Effector CD8-positive, alpha-beta T cell (primary cell): ENCODE measurements around the gene ST3GAL3.

Source experiments
- DNase-seq: peaks from one replicate; lab custom pipeline; 2025; lab: John Stamatoyannopoulos, UW

Gene ST3GAL3

DNA sequence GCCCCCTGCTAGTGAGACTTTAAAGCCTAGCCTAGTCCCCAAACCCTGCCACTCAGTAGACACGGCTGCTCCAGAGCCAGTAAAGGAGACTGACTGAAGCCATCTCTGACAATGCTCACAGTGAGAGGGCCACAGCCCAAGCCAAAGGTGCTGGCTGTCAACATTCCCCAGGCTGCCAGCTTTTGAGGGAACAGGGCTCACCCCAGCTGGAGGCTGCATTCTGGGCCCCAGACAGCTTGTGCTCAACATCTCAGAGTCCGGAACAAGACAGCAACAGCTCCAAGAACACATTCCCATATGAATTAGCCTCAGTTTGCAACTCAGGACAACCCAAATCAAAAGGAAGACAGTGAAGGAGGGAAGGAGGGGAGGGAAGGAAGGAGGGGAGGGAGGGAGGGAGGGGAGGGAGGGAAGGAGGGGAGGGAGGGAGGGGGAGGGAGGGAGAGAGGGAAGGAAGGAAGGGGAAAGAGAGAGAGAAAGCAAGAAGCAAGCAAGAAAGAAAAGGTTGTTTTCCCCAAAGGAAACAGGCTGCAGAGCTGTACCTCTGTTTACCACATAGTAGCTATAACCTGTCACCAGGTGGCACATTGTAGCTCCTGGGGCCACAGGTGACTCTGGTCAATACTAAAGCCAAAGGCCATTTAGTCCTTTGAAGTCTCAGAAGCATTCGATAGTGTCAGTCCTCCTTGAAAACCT is 231.7 kb downstream of the ST3GAL3 start:
- DNase-seq, result no peak

- DNase-seq, result no peak
Measured at GRCh38 chr1:43942411-43942810, 235.1 kb downstream of the ST3GAL3 start.

DNA sequence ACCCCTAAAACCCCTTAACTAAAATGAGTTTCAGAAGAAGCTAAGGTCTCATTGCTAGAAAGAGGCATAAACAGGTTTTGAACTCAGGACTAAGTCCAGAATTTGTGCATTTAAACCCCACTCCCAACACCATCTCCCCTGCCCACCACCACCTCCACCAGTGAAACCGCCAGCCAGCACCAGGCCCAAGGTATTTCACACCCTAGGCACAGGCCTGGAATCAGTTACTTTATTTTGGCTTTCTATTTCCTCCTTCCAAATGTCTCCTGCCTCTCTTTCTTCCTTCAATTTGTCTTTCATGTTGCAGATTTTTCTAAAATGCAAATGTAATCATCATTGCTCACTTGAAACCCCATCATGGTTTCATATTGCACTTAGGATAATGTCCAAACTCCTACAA is 237.5 kb downstream of the ST3GAL3 start:
- no peak for DNase-seq

- no peak for DNase-seq
Measured at GRCh38 chr1:43945674-43946235, 238.4 kb downstream of the ST3GAL3 start.

DNA sequence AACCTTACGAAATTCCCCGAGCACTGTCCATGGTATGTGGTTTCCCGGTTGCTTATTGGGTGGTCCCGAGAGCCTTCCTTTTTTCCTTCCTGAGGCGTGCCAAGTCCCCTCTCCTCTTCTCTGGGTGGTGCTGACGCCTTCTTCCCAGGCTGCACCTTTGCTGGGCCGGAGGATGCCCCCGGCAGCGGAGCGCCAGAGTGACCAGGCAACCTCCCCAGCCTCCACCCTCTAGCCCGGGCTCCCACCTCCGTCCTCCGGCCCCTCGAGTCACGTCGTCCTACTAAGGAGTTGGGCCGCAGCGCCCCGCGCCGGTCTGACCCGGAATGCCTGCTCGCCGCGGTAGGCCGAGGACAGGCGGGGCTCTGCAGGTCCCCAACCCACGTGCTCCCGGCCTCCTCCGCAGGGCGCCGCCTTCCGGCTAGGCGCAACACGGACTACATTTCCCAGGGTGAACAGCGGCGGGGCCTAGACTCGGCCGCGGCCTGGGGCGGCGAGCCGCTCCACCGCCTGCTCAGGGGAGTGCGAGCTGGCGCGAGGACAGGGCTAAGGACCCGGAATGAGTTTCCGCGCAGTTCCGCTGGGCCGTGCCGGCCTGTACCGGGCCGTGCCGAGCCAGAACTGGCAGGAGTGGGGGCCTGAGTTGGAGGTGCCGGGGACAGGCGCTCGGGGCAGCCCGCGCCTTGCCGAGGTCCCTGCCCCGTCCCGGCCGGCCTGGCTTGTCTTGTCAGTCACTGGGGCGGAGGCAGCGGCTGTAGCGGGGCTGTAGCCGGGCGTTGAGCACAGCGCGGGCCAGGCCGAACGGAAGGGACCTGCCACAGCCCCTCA is 239.1 kb downstream of the ST3GAL3 start, which contains the start of gene IPO13:
Gene IPO13, plus strand, starts transcription at position 715 of the 825 bp plus-strand sequence. CDS start 651 bp downstream, outside the sequence.
- DNase-seq, result peak; percentile 86

DNA sequence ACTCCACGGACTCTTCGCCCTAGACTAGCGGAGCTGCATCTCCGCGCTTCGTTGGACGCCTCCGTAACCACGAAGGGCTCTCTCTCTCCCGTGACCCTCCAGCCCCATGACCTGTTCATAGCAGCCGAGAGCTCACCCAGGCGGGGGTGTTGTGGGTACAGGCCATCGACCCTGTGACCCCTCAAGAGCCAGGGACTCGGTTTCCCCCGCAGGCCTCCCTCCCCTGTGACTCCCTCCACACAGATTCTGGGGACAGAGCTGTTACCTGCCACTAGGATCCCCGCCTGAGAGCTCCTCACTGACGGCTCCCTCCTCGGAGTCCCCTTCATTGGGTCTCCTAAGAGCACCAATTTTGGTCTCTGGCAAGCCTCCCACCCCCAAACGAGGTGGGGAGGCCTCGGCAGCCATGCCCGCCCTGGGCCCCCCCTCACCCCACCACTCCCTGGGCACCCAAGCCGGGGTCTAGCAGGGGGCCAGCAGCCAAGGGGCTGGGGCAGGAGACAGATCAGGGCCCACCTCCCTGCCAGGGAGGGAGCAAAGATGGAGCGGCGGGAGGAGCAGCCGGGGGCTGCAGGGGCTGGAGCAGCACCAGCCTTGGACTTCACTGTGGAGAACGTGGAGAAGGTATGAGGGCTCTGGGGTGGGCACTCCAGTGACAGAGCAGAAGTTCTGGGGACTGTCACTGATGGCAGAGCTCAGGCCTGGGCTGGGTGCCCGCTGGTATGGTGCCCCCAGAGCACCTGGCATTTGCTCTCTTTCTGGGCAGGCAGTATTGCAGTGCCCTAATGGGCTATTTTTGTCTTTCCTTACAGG is 239.9 kb downstream of the ST3GAL3 start:
- no peak for DNase-seq

GRCh38 chr1:43947874-43948437 is 240.6 kb downstream of the ST3GAL3 start:
- no peak for DNase-seq

- DNase-seq, result no peak
Measured at GRCh38 chr1:43949678-43950077, 242.3 kb downstream of the ST3GAL3 start.

DNA sequence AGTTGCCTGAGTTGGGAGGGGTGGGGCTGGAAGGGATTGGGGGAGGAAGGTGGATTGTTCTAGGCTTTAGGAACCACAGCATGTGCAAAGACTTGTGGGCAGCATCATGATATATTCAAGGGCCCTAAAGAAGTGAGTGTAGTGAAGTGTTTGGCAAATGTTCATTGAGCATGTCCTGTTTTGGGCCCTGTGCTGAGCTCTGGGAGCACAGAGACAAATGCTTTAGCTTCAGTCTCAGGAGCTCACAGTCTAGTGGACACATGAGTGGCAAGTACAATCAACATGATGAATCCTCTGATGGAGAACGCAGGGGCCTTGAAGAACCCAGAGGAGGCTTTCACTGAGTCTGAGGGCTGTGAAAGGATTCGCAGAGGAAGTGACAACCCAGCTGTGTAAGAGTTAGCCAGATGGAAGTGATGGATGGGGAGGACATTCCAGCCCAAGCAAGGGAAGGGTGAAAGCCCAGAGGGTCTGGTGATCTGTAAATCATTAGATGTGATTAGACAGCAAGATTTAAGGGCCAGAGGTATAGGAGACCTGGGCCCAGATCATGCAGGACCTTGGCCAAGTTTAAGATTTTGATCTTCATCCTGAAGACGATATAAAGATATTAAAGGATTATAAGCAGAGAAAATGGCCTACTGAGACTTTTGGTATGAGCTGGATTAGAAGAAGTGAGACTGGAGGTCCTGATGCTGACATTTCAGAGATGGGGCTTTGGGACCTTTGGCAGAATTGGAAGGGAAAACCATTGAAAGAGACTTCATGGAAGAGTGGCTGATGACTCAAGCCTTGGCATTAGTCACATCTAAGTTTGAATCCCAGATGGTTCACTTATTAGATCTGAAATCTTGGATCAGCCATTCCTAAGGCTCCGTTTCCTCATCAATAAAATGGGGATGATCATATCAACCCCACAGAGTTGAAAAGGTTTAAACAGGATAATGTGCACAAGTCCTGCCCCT is 244.0 kb downstream of the ST3GAL3 start:
- no peak for DNase-seq

DNA sequence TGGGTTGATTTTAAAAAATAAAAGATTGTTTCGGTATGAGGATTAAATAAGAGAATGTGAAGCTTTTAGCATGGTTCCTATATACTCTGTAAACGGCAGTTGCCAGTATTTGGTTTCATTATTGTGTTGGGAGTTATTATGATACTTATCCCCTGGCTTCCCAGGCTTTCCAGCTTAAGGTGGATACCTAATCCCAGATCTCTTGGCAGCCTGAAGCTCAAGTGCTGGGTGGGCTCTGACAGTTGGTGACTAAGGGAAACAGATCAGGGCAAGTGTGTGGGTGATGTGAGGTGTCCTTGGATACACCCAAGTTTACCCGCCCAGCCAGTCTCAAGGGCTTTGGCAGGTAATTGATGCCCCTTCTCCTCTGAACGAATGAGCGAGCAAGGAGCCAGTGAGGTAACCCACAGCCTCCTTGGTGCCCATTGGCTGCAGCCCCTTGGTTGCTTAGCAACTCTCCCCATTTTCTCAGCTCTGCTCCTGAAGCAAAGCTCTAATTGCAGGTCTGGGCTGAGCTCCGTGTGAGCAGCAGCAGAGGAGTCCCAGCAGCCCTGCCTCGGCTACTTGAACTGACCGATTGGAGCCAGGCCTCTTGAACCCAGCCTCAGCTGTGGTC is 245.5 kb downstream of the ST3GAL3 start:
- DNase-seq, result no peak

DNA sequence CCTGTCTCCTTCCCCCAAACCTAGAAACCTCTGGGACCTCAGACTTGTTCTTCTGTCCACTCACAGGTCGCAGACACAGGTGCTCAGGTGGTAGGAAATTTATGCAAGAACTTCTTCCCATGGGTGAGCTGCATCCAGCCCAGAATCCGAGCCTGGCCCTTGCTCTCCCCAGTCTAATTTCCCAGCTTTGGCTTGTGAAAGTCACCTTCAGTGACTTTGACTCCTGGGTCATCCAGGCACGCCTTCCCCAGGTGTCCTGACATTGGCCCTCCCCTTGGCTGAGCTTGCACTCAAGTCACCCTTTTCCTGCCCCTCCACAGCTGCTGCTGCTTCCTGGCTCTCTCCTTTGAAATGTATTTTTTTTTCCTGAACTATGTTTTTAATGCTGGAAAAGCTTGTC is 246.0 kb downstream of the ST3GAL3 start:
- no peak for DNase-seq

GRCh38 chr1:43954036-43954435 is 246.7 kb downstream of the ST3GAL3 start:
- no peak for DNase-seq

GRCh38 chr1:43956234-43956633 is 248.9 kb downstream of the ST3GAL3 start:
- DNase-seq, result no peak

GRCh38 chr1:43957407-43958040 is 250.2 kb downstream of the ST3GAL3 start:
- no peak for DNase-seq

DNA sequence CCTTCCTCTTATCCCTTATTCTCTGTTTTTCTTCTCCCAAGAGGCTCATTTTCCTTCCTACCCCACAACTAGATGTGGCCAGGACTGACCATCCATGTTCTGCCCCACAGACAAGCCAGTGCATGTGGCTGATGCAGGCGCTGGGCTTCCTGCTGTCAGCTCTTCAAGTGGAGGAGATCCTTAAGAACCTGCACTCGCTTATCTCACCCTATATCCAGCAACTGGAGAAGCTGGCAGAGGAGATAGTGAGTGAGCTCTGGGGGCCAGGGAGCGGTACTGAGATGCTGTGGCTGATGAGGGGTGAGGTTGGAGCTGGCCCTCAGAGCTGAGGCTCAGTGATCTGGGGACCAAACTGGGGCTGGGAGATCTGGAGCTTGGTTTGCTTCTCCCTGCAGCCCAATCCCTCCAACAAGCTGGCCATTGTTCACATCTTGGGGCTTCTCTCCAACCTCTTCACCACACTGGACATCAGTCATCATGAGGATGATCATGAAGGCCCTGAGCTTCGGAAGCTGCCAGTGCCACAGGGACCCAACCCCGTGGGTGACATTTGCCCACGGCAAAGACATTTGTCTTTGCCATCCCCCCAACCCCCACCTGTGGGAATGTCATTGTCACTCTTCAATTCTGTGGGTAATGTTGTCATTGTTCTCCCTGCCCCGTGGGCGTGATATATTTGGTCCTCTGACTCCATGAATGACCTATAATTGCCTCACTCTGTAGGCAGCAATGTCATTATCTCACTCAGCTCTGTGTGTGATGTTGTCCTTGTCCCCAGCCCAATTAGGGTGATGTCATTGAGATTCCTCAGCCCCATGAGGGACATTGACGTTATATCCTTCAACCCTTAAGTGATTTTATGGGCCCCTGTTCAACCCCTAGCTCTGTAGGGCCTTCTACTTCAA is 251.3 kb downstream of the ST3GAL3 start:
- DNase-seq, result no peak

GRCh38 chr1:43960798-43961197 is 253.5 kb downstream of the ST3GAL3 start:
- DNase-seq, result no peak

GRCh38 chr1:43961692-43962091 is 254.4 kb downstream of the ST3GAL3 start:
- no peak for DNase-seq

GRCh38 chr1:43962324-43962723 is 255.0 kb downstream of the ST3GAL3 start:
- no peak for DNase-seq
